Hippocampal formation (tissue), 2 donors: ENCODE data around the gene CYP4A11.
"Not testable (repeated sequence)": the region's sequence is repeated elsewhere in the genome, so short reads cannot be mapped to it uniquely, and the experiment has no call there.

ENCODE experiments used
- DNase-seq, 2 donors: peaks; one replicate each; lab custom pipeline; 2025; lab: John Stamatoyannopoulos, UW

Gene CYP4A11

GRCh38 chr1:46941135-46941694, at the start of gene CYP4A11:
TSS of gene CYP4A11 (minus strand) at chr1:46941476. CDS start at chr1:46941433, 43 bp downstream.
- no peak for DNase-seq

GRCh38 chr1:46990541-46990940, 49.3 kb upstream of the CYP4A11 start:
- not testable (repeated sequence) for DNase-seq

GRCh38 chr1:46983830-46984586, 42.7 kb upstream of the CYP4A11 start:
- DNase-seq: no peak

GRCh38 chr1:46983166-46983829, 42.0 kb upstream of the CYP4A11 start:
- peak in 1 of 2 donors; percentile 2 for DNase-seq

GRCh38 chr1:46969014-46969619, 27.8 kb upstream of the CYP4A11 start:
- DNase-seq: no peak

- not testable (repeated sequence) for DNase-seq
Measured at GRCh38 chr1:46962272-46962671, 21.0 kb upstream of the CYP4A11 start.

GRCh38 chr1:46961066-46961758, 19.9 kb upstream of the CYP4A11 start:
- no peak for DNase-seq

GRCh38 chr1:46960250-46960649, 19.0 kb upstream of the CYP4A11 start:
- DNase-seq: no peak

- not testable (repeated sequence) for DNase-seq
Measured at GRCh38 chr1:46955116-46955515, 13.8 kb upstream of the CYP4A11 start.

- not testable (repeated sequence) for DNase-seq
Measured at GRCh38 chr1:46953847-46954246, 12.6 kb upstream of the CYP4A11 start.

GRCh38 chr1:46949417-46949666, 8.1 kb upstream of the CYP4A11 start:
- DNase-seq: not testable (repeated sequence)

GRCh38 chr1:46948629-46949416, 7.5 kb upstream of the CYP4A11 start:
- DNase-seq: no peak

- DNase-seq: not testable (repeated sequence)
Measured at GRCh38 chr1:46947706-46948105, 6.4 kb upstream of the CYP4A11 start.

- no peak for DNase-seq
Measured at GRCh38 chr1:46942086-46942485, 810 bp upstream of the CYP4A11 start.

- no peak for DNase-seq
Measured at GRCh38 chr1:46940307-46940706, 969 bp downstream of the CYP4A11 start.

GRCh38 chr1:46937270-46937669, 4.0 kb downstream of the CYP4A11 start:
- DNase-seq: no peak

GRCh38 chr1:46936788-46937187, 4.5 kb downstream of the CYP4A11 start:
- DNase-seq: no peak

GRCh38 chr1:46934852-46935251, 6.4 kb downstream of the CYP4A11 start:
- DNase-seq: not testable (repeated sequence)

- not testable (repeated sequence) for DNase-seq
Measured at GRCh38 chr1:46932020-46932419, 9.3 kb downstream of the CYP4A11 start.

- no peak for DNase-seq
Measured at GRCh38 chr1:46931151-46931550, 10.1 kb downstream of the CYP4A11 start.

GRCh38 chr1:46927249-46927835, 13.9 kb downstream of the CYP4A11 start:
- no peak for DNase-seq
